Measurements from ENCODE around the gene PCDHA7.
"Not testable (repeated sequence)": the region's sequence is repeated elsewhere in the genome, so short reads cannot be mapped to it uniquely, and the experiment has no call there.

Gene PCDHA7

DNA sequence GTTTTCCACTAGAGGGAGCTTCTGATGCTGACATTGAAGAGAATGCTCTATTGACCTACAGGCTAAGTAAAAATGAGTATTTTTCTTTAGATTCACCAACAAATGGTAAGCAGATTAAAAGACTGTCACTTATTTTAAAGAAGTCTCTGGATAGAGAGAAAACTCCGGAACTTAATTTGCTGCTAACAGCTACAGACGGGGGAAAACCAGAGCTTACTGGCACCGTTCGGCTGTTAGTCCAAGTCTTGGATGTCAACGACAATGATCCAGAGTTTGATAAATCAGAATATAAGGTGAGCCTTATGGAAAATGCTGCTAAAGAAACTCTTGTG, 35.5 kb downstream of the PCDHA7 start:
- H3K27ac ChIP-seq, result no peak overlapping the region; the same call in 1 of the 2 replicates
- TF ChIP-seq, protein P1, sequence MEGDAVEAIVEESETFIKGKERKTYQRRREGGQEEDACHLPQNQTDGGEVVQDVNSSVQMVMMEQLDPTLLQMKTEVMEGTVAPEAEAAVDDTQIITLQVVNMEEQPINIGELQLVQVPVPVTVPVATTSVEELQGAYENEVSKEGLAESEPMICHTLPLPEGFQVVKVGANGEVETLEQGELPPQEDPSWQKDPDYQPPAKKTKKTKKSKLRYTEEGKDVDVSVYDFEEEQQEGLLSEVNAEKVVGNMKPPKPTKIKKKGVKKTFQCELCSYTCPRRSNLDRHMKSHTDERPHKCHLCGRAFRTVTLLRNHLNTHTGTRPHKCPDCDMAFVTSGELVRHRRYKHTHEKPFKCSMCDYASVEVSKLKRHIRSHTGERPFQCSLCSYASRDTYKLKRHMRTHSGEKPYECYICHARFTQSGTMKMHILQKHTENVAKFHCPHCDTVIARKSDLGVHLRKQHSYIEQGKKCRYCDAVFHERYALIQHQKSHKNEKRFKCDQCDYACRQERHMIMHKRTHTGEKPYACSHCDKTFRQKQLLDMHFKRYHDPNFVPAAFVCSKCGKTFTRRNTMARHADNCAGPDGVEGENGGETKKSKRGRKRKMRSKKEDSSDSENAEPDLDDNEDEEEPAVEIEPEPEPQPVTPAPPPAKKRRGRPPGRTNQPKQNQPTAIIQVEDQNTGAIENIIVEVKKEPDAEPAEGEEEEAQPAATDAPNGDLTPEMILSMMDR (IDR thresholded peaks at IDR 0.05; ENCODE audit: low read depth, low read length), result no peak; the same call in 1 of the 2 replicates
- no peak for DNase-seq
- H3K27me3 ChIP-seq (ENCODE audit: insufficient read depth, low read depth, severe bottlenecking), result no peaks in the 10 kb centered on the region
- peaks cover 3% of the 10 kb centered on the region for H3K9me3 ChIP-seq (ENCODE audit: severe bottlenecking)
- H3K4me3 ChIP-seq (ENCODE audit: low read depth, low read length), result peak overlapping the region; percentile 50
- H3K36me3 ChIP-seq, result peaks cover 14% of the 10 kb centered on the region

DNA sequence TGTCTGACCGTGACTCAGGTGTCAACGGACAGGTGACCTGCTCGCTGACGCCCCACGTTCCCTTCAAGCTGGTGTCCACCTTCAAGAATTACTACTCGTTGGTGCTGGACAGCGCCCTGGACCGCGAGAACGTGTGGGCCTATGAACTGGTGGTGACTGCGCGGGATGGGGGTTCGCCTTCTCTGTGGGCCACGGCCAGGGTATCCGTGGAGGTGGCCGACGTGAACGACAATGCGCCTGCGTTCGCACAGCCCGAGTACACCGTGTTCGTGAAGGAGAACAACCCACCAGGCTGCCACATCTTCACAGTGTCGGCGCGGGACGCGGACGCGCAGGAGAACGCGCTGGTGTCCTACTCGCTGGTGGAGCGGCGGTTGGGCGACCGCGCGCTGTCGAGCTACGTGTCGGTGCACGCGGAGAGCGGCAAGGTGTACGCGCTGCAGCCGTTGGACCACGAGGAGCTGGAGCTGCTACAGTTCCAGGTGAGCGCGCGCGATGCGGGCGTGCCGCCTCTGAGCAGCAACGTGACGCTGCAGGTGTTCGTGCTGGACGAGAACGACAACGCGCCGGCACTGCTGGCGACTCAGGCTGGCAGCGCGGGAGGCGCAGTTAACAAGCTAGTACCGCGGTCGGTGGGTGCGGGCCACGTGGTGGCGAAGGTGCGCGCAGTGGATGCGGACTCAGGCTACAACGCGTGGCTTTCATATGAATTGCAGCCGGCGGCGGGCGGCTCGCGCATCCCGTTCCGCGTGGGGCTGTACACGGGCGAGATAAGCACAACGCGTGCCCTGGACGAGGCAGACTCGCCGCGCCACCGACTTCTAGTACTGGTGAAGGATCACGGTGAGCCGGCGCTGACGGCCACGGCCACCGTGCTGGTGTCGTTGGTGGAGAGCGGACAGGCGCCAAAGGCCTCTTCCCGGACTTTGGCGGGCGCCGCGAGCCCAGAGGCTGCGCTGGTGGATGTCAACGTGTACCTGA, 36.4 kb downstream of the PCDHA7 start:
- Histone ChIP-seq H3K36me3 (peaks cover 14% of the 10 kb centered on the region), H3K27me3 (ENCODE audit: insufficient read depth, low read depth, severe bottlenecking) (no peaks in the 10 kb centered on the region), H3K9me3 (ENCODE audit: severe bottlenecking) (peaks cover 3% of the 10 kb centered on the region), H3K27ac (no peak overlapping the region), H3K4me3 (ENCODE audit: low read depth, low read length) (no peak overlapping the region)
- no peak for DNase-seq
- TF ChIP-seq, protein P1 (IDR thresholded peaks at IDR 0.05; ENCODE audit: low read depth, low read length), result no peak

DNA sequence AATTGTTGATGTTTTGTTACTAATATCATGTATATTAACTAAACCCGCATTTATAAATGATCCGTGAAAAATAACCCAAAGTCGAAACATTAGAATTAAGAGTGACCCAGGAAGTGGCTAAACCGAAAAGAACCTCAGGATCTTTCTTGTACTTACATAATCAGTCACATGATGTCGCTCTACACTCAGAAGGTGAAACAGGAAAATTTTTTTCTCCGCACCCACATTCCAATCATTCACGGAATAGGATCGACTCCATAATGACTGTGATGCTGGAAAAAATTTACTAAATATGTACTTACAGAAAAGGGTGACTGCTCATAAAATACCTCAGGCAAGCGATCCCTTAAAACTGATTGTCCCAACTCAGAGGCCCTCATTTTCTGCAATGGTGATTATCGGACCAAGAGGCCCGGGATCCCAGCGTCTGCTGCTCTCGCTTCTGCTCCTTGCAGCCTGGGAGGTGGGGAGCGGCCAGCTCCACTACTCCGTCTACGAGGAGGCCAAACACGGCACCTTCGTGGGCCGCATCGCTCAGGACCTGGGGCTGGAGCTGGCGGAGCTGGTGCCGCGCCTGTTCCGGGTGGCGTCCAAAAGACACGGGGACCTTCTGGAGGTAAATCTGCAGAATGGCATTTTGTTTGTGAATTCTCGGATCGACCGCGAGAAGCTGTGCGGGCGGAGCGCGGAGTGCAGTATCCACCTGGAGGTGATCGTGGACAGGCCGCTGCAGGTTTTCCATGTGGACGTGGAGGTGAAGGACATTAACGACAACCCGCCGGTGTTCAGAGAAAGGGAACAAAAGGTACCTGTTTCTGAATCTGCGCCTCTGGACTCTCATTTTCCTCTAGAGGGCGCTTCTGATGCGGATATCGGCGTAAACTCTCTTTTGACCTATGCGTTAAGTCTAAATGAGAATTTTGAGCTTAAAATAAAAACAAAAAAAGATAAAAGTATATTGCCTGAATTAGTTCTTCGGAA, 41.3 kb downstream of the PCDHA7 start, which contains the start of gene PCDHA12:
Gene PCDHA12, plus strand, starts transcription at position 224 of the 981 bp plus-strand sequence. Its CDS starts 165 bp downstream, at position 389.
- Histone ChIP-seq H3K9me3 (ENCODE audit: severe bottlenecking) (no peaks in the 10 kb centered on the region), H3K4me3 (ENCODE audit: low read depth, low read length) (peak within 1 kb of the TSS; percentile 60), H3K36me3 (peaks cover 16% of the 10 kb centered on the region), H3K27me3 (ENCODE audit: insufficient read depth, low read depth, severe bottlenecking) (no peaks in the 10 kb centered on the region), H3K27ac (peak within 1 kb of the TSS; percentile 57)
- TF ChIP-seq, protein P1 (IDR thresholded peaks at IDR 0.05; ENCODE audit: low read depth, low read length), result peak; percentile 52; the same call in 1 of the 2 replicates
- DNase-seq, result peak; percentile 47

DNA sequence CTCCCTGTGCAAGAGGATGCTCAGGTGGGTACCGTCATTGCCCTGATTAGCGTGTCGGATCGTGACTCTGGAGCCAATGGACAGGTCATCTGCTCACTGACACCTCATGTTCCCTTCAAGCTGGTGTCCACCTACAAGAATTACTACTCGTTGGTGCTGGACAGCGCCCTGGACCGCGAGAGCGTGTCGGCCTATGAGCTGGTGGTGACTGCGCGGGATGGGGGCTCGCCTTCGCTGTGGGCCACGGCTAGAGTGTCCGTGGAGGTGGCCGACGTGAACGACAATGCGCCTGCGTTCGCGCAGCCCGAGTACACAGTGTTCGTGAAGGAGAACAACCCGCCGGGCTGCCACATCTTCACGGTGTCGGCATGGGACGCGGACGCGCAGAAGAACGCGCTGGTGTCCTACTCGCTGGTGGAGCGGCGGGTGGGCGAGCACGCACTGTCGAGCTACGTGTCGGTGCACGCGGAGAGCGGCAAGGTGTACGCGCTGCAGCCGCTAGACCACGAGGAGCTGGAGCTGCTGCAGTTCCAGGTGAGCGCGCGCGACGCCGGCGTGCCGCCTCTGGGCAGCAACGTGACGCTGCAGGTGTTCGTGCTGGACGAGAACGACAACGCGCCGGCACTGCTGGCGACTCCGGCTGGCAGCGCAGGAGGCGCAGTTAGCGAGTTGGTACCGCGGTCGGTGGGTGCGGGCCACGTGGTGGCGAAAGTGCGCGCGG, 42.6 kb downstream of the PCDHA7 start:
- H3K4me3 ChIP-seq (ENCODE audit: low read depth, low read length); H3K27ac ChIP-seq; H3K27me3 ChIP-seq (ENCODE audit: insufficient read depth, low read depth, severe bottlenecking); DNase-seq; H3K9me3 ChIP-seq (ENCODE audit: severe bottlenecking); H3K36me3 ChIP-seq: not testable (repeated sequence)

DNA sequence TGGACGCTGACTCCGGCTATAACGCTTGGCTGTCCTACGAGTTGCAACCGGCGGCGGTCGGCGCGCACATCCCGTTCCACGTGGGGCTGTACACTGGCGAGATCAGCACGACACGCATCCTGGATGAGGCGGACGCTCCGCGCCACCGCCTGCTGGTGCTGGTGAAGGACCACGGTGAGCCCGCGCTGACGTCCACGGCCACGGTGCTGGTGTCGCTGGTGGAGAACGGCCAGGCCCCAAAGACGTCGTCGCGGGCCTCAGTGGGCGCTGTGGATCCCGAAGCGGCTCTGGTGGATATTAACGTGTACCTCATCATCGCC, 43.2 kb downstream of the PCDHA7 start:
- no peak for DNase-seq
- TF ChIP-seq, protein P1 (IDR thresholded peaks at IDR 0.05; ENCODE audit: low read depth, low read length), result no peak
- no peak overlapping the region for H3K4me3 ChIP-seq (ENCODE audit: low read depth, low read length)
- H3K27me3 ChIP-seq (ENCODE audit: insufficient read depth, low read depth, severe bottlenecking), result no peaks in the 10 kb centered on the region
- H3K27ac ChIP-seq, result no peak overlapping the region
- H3K36me3 ChIP-seq, result peaks cover 10% of the 10 kb centered on the region
- H3K9me3 ChIP-seq (ENCODE audit: severe bottlenecking), result no peaks in the 10 kb centered on the region

Measured in WERI-Rb-1 (cell line).